ENCODE data around the gene ASTL.

Gene ASTL

DNA sequence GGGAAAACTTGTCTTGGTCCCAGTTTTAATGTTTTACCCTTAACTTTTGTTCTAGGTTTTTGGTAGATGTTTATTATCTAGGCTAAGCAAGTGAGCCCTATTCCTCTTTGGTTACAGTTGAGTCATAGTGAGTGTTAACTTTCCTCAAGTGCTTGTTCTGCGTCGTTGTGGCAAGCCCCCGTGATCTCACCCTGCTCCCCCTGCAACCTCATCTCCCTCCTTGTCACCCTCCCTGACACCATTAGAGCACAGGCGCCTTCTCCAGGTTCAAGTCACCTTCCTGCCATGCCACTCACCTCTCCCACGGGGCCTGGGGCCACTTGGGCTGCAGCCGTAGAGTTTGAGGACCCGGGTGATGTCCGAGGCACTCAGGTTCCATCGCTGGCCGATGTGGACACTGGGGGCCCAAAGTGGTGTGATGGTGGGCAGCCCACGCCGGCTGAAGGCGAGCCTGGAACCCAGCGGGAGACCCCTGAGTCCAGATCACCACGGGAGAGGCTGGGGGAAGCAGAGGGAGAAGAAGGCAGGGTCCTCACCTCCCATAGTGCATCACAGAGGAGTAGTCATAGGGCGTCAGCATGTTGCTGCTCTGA, 8.7 kb downstream of the ASTL start:
- no peak overlapping the region for H2AFZ ChIP-seq (ENCODE audit: low read depth)
- peaks cover 18% of the 10 kb centered on the region for H3K4me1 ChIP-seq (ENCODE audit: low read depth, poor library complexity, severe bottlenecking)
- no peak overlapping the region for H3K9ac ChIP-seq
- no peaks in the 10 kb centered on the region for H3K79me2 ChIP-seq (ENCODE audit: insufficient read depth, low read depth)
- H3K36me3 ChIP-seq (ENCODE audit: insufficient read depth): no peaks in the 10 kb centered on the region
- no peaks in the 10 kb centered on the region for H3K27me3 ChIP-seq (ENCODE audit: insufficient read depth, low read depth)
- no peak overlapping the region for H3K4me3 ChIP-seq (IDR thresholded peaks at IDR 0.05; ENCODE audit: insufficient read depth, low read depth, low read length)
- no peak overlapping the region for H3K27ac ChIP-seq
- TF ChIP-seq, protein P1, sequence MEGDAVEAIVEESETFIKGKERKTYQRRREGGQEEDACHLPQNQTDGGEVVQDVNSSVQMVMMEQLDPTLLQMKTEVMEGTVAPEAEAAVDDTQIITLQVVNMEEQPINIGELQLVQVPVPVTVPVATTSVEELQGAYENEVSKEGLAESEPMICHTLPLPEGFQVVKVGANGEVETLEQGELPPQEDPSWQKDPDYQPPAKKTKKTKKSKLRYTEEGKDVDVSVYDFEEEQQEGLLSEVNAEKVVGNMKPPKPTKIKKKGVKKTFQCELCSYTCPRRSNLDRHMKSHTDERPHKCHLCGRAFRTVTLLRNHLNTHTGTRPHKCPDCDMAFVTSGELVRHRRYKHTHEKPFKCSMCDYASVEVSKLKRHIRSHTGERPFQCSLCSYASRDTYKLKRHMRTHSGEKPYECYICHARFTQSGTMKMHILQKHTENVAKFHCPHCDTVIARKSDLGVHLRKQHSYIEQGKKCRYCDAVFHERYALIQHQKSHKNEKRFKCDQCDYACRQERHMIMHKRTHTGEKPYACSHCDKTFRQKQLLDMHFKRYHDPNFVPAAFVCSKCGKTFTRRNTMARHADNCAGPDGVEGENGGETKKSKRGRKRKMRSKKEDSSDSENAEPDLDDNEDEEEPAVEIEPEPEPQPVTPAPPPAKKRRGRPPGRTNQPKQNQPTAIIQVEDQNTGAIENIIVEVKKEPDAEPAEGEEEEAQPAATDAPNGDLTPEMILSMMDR (conservative IDR thresholded peaks at IDR 0.05; ENCODE audit: low read depth, low read length): no peak
- no peaks in the 10 kb centered on the region for H4K20me1 ChIP-seq (ENCODE audit: insufficient read depth)
- H3K4me2 ChIP-seq: no peak overlapping the region

DNA sequence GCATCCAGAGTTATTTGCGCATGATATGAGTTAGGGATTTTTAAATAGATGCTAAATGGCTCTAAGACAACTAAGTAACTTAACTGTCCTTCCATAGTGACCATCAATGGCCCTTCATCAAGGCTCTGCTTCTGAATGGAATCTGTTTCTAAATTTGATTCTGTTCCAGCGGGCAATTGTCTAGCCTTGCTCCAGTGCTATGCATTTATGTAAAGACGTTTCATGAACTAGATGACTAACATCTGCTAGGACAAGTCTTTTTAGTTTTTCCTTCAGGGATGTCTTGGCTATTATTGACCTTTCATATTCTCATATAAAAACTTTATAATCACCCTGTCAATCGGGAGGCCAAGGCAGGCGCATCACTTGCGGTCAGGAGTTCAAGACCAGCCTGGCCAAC, 9.8 kb downstream of the ASTL start:
- no peaks in the 10 kb centered on the region for H4K20me1 ChIP-seq (ENCODE audit: insufficient read depth)
- no peaks in the 10 kb centered on the region for H3K27me3 ChIP-seq (ENCODE audit: insufficient read depth, low read depth)
- no peaks in the 10 kb centered on the region for H3K79me2 ChIP-seq (ENCODE audit: insufficient read depth, low read depth)
- H2AFZ ChIP-seq (ENCODE audit: low read depth): no peak overlapping the region
- H3K4me2 ChIP-seq: no peak overlapping the region
- TF ChIP-seq, protein P1 (conservative IDR thresholded peaks at IDR 0.05; ENCODE audit: low read depth, low read length): no peak
- no peak overlapping the region for H3K27ac ChIP-seq
- H3K4me3 ChIP-seq (IDR thresholded peaks at IDR 0.05; ENCODE audit: insufficient read depth, low read depth, low read length): no peak overlapping the region
- H3K36me3 ChIP-seq (ENCODE audit: insufficient read depth): no peaks in the 10 kb centered on the region
- peaks cover 18% of the 10 kb centered on the region for H3K4me1 ChIP-seq (ENCODE audit: low read depth, poor library complexity, severe bottlenecking)
- no peak overlapping the region for H3K9ac ChIP-seq

DNA sequence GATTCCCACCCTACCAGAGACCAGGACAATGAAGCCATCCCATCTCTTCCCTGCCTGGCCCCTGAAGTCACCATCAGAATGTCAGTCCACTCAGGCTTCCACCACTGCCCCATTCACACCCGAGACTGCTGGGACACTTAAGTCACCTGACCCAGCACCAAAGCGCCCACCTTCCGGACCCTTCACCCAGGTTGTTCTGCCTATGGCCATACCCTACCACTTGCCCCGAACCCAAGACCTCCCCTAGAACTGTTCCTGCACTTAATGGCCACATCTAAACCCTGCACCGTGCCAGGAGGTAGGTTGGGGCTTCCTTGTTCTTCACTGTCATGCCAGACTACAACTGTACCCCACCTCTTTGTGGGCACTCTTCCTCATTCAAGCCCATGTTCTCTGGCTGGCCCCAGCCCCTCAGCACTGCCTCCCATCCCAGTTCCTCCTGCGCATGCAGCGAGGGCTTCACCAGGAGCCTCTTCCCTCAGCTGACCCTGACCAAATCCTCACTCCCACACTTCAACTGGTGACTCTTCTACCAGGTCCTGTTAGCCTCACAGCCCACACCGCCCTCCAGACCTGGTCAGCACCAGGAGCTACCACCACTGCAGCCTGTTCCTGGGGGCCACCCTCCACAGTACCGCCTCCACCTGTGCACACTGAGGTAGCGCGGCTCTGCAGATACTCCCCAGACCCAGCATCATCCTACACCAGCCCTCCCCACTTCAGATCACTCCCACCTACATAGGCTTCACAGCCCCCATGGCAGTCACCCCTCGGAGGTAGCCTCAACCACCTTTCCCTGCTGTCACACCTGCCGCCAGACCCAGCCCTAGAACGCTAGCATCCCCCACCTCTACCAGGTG, 13.7 kb downstream of the ASTL start:
- Histone ChIP-seq H3K79me2 (ENCODE audit: insufficient read depth, low read depth) (no peaks in the 10 kb centered on the region), H4K20me1 (ENCODE audit: insufficient read depth) (no peaks in the 10 kb centered on the region), H3K4me3 (IDR thresholded peaks at IDR 0.05; ENCODE audit: insufficient read depth, low read depth, low read length) (no peak overlapping the region), H2AFZ (ENCODE audit: low read depth) (no peak overlapping the region), H3K4me2 (no peak overlapping the region), H3K27me3 (ENCODE audit: insufficient read depth, low read depth) (peaks cover 23% of the 10 kb centered on the region), H3K4me1 (ENCODE audit: low read depth, poor library complexity, severe bottlenecking) (no peaks in the 10 kb centered on the region), H3K27ac (no peak overlapping the region), H3K36me3 (ENCODE audit: insufficient read depth) (no peaks in the 10 kb centered on the region), H3K9ac (no peak overlapping the region)
- TF ChIP-seq, protein P1 (conservative IDR thresholded peaks at IDR 0.05; ENCODE audit: low read depth, low read length): no peak

DNA sequence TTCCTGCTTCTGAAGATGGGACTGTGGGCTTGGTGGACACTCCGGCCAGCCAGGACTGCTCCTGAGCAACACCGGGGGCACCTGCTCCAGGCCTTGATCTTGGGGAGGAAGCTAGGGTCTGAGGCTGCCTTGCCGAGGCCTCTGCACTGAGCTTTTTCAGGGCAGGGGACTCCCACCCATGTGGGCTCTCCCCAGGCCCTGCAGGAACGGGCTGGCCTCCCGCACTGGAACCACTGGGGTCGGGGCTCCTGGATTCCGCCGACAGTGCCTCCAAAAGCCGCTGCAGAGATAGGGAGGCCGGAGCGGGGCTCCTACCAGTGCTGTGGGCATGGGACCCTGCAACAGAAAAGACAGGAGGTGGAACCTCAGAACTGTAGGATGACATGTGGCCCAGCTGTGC, 14.4 kb downstream of the ASTL start:
- Histone ChIP-seq H3K79me2 (ENCODE audit: insufficient read depth, low read depth) (no peaks in the 10 kb centered on the region), H2AFZ (ENCODE audit: low read depth) (no peak overlapping the region), H3K27me3 (ENCODE audit: insufficient read depth, low read depth) (peaks cover 23% of the 10 kb centered on the region)

More for the DNA sequence above, 14.4 kb downstream of the ASTL start:
- H3K4me2 ChIP-seq: no peak overlapping the region
- no peaks in the 10 kb centered on the region for H3K4me1 ChIP-seq (ENCODE audit: low read depth, poor library complexity, severe bottlenecking)
- no peaks in the 10 kb centered on the region for H4K20me1 ChIP-seq (ENCODE audit: insufficient read depth)
- no peak overlapping the region for H3K4me3 ChIP-seq (IDR thresholded peaks at IDR 0.05; ENCODE audit: insufficient read depth, low read depth, low read length)
- H3K9ac ChIP-seq: no peak overlapping the region
- no peak overlapping the region for H3K27ac ChIP-seq
- TF ChIP-seq, protein P1 (conservative IDR thresholded peaks at IDR 0.05; ENCODE audit: low read depth, low read length): no peak
- no peaks in the 10 kb centered on the region for H3K36me3 ChIP-seq (ENCODE audit: insufficient read depth)

All from KMS-11 (cell line).